HepG2 (cell line): ENCODE measurements around the gene UGT8. TPM values are rescaled to one million over a fixed set of nuclear protein-coding genes. Genes with fewer than 3 reads are reported as not detected.
A peak's percentile ranks its signal among the peaks of the same experiment; 100 is the strongest.

Source experiments
- ATAC-seq: fragments of 200-7000 bp; cut with Tn5 transposase; 3 replicates; pipeline ENCODE4 v1.9.1; 2020; ENCODE audit warnings: mild to moderate bottlenecking, moderate library complexity
- BruUV-seq: library from RNA; stranded (reverse); fragments of 400-500 nt; replicated peaks from 2 replicates; lab custom pipeline; 2021; lab: Mats Ljungman, UMichigan
- CTCF ChIA-PET: fragments of 300-600 bp; formaldehyde crosslinking; extraction: SDS; loops from one replicate; lab custom pipeline; 2021; ENCODE audit warnings: low total read pairs, inconsistent platforms, low intra/inter-chr PET ratio; lab: Yijun Ruan, JAX
- POLR2A ChIA-PET: fragments of 350-600 bp; sonication (Branson Sonifier 250); formaldehyde crosslinking; loops from one replicate; lab custom pipeline; 2020; ENCODE audit warnings: antibody characterized with exemption, inconsistent platforms; lab: Yijun Ruan, JAX
- DNase-seq: peaks from one replicate; pipeline ENCODE4 v3.0.0-alpha.2; 2015; ENCODE audit warnings: low spot score
- FAIRE-seq: peaks from 3 replicates; lab custom pipeline; 2011; peaks lifted over from hg19 to GRCh38; lab: Jason Lieb, UNC
- H2AFZ ChIP-seq: one replicate; pipeline ENCODE4 v1.6.1; 2011; ENCODE audit warnings: low read length, inconsistent platforms
- H3K27ac ChIP-seq: fragments of 300-600 bp; 3 replicates; pipeline ENCODE4 v1.8.0; 2011; ENCODE audit warnings: mixed run types, mild to moderate bottlenecking, mixed read lengths, low read length, inconsistent platforms; ENCODE audit not compliant: insufficient read depth; ENCODE audit errors: extremely low read length
- H3K27me3 ChIP-seq, 2 experiments: fragments of 200-600 bp in 1 of 2; 2 replicates in 1 of 2; 3 replicates in 1 of 2; pipeline versions ENCODE4 v1.6.0 to v1.8.0; 2011; ENCODE audit warnings: low read length in 2 of 2, mild to moderate bottlenecking in 2 of 2, moderate library complexity in 2 of 2, inconsistent platforms in 1 of 2; ENCODE audit not compliant: insufficient read depth in 2 of 2, control insufficient read depth in 1 of 2
- H3K36me3 ChIP-seq, 2 experiments: fragments of 200-600 bp in 1 of 2; replicated peaks in 1 of 2; 2 replicates in 1 of 2; 3 replicates in 1 of 2; pipeline versions ENCODE4 v1.5.1 to v1.8.0; 2011; ENCODE audit warnings: low read length in 2 of 2, inconsistent platforms in 1 of 2; ENCODE audit not compliant: insufficient read depth in 2 of 2, control insufficient read depth in 1 of 2
- H3K4me1 ChIP-seq: 2 replicates; pipeline ENCODE4 v1.5.1; 2012; ENCODE audit warnings: low read length, inconsistent platforms; ENCODE audit not compliant: insufficient read depth
- H3K4me2 ChIP-seq: 2 replicates; pipeline ENCODE4 v1.6.0; 2011; ENCODE audit warnings: low read depth, low read length, inconsistent platforms
- H3K4me3 ChIP-seq, 3 experiments: fragments of 200-600 bp in 1 of 3; sonication (generic), shearing (Covaris generic) in 1 of 3; replicated peaks in 1 of 3; 2 replicates each; pipeline ENCODE4 v1.5.1; 2011 to 2016; ENCODE audit warnings: low read length in 3 of 3, inconsistent platforms in 2 of 3, low read depth in 2 of 3, mild to moderate bottlenecking in 2 of 3, control low read depth in 1 of 3, mixed read lengths in 1 of 3; ENCODE audit not compliant: insufficient read depth in 1 of 3
- H3K79me2 ChIP-seq: one replicate; pipeline ENCODE4 v1.6.1; 2011; ENCODE audit warnings: low read length, inconsistent platforms; ENCODE audit not compliant: insufficient read depth
- H3K9ac ChIP-seq: 2 replicates; pipeline ENCODE4 v1.6.0; 2011; ENCODE audit warnings: mild to moderate bottlenecking, low read depth, low read length, inconsistent platforms; ENCODE audit not compliant: insufficient read depth
- H3K9me3 ChIP-seq: 2 replicates; pipeline ENCODE4 v1.5.1; 2012; ENCODE audit warnings: mild to moderate bottlenecking, low read length
- H4K20me1 ChIP-seq: 2 replicates; pipeline ENCODE4 v1.6.0; 2011; ENCODE audit warnings: inconsistent platforms, mild to moderate bottlenecking, low read length, moderate library complexity; ENCODE audit not compliant: insufficient read depth
- AKAP8 ChIP-seq: sonication (generic); formaldehyde crosslinking; IDR thresholded peaks from 2 replicates; pipeline ENCODE4 v1.5.1; 2020; ENCODE audit warnings: mild to moderate bottlenecking, missing genetic modification reagents
- ATRX ChIP-seq: sonication (generic); formaldehyde crosslinking; IDR thresholded peaks from 2 replicates; pipeline ENCODE4 v1.4.0; 2020; ENCODE audit warnings: missing genetic modification reagents, borderline replicate concordance
- DRAP1 ChIP-seq: IDR thresholded peaks from 2 replicates; pipeline ENCODE4 v1.6.1; 2016; ENCODE audit warnings: missing genetic modification reagents, missing compliant biosample characterization
- HIC2 ChIP-seq: sonication (generic); formaldehyde crosslinking; IDR thresholded peaks from 2 replicates; pipeline ENCODE4 v1.9.0; 2022; ENCODE audit warnings: low read depth, missing genetic modification reagents
- KMT2B ChIP-seq: IDR thresholded peaks from 2 replicates; pipeline ENCODE4 v1.6.1; 2016; ENCODE audit warnings: missing genetic modification reagents, missing compliant biosample characterization
- MEIS2 ChIP-seq: sonication (generic); formaldehyde crosslinking; IDR thresholded peaks from 2 replicates; pipeline ENCODE4 v1.9.0; 2021; ENCODE audit warnings: mild to moderate bottlenecking, missing genetic modification reagents
- MTERF4 ChIP-seq: sonication (generic); formaldehyde crosslinking; IDR thresholded peaks from 2 replicates; pipeline ENCODE4 v1.8.0; 2023; ENCODE audit warnings: mild to moderate bottlenecking, missing genetic modification reagents
- POLR2AphosphoS2 ChIP-seq: IDR thresholded peaks from 2 replicates; pipeline ENCODE4 v1.6.1; 2011; ENCODE audit warnings: low read depth, low read length, improper control_type of control experiment
- PRDM15 ChIP-seq: sonication (generic); formaldehyde crosslinking; IDR thresholded peaks from 2 replicates; pipeline ENCODE4 v1.4.0; 2020; ENCODE audit warnings: missing genetic modification reagents
- RAD21 ChIP-seq: fragments of 450-650 bp; formaldehyde crosslinking; IDR thresholded peaks from 2 replicates; pipeline ENCODE4 v1.5.0; 2020; ENCODE audit warnings: mild to moderate bottlenecking
- SCMH1 ChIP-seq: sonication (generic); formaldehyde crosslinking; IDR thresholded peaks from 2 replicates; pipeline ENCODE4 v1.9.0; 2021; ENCODE audit warnings: missing genetic modification reagents, mild to moderate bottlenecking, borderline replicate concordance
- SMC3 ChIP-seq: IDR thresholded peaks from 2 replicates; pipeline ENCODE4 v1.6.1; 2011; ENCODE audit warnings: low read length, improper control_type of control experiment
- SNRNP70 ChIP-seq: fragments of 200-400 bp; formaldehyde crosslinking; IDR thresholded peaks from 2 replicates; pipeline ENCODE4 v1.6.1; 2017; ENCODE audit warnings: mild to moderate bottlenecking, low read depth, low read length, moderate library complexity
- STAG1 ChIP-seq: sonication (generic); formaldehyde crosslinking; IDR thresholded peaks from 2 replicates; pipeline ENCODE4 v1.4.0; 2020; ENCODE audit warnings: missing genetic modification reagents
- TEAD3 ChIP-seq: optimal IDR thresholded peaks from 2 replicates; pipeline ENCODE3; 2016; ENCODE audit warnings: borderline replicate concordance
- THAP8 ChIP-seq: sonication (generic); formaldehyde crosslinking; IDR thresholded peaks from 2 replicates; pipeline ENCODE4 v1.5.1; 2020; ENCODE audit warnings: missing genetic modification reagents, mild to moderate bottlenecking, borderline replicate concordance
- ZNF740 ChIP-seq: sonication (generic); formaldehyde crosslinking; IDR thresholded peaks from 2 replicates; pipeline ENCODE4 v1.4.0; 2020; ENCODE audit warnings: missing genetic modification reagents
- WGBS: methylation state at CpG from one replicate; pipeline ENCODE4 v1.1.6; 2017; ENCODE audit warnings: low lambda C conversion rate; 5-methylcytosine and 5-hydroxymethylcytosine counted together
- in situ Hi-C: cut with HindIII; loops from 2 replicates; pipeline ENCODE4 v1.10.0; 2017; ENCODE audit warnings: low pct_unique_long_range_greater_than_20kb; ENCODE audit not compliant: extremely low pct_ligation_motif_present
- intact Hi-C: fragments of 100-400 bp; cut with micrococcal nuclease; formaldehyde crosslinking; loops from one replicate; pipeline ENCODE4 v1.10.0; 2022; ENCODE audit not compliant: unreplicated experiment
- polyA plus RNA-seq, 8 experiments: library from polyadenylated mRNA; depleted of rRNA in 3 of 8; stranded (reverse) in 7 of 8; unstranded in 1 of 8; fragments of >200 nt; fragmentation: Illumina TruSeq in 4 of 8; extraction: Trizol in 4 of 8; gene quantifications; 2 replicates each; pipeline versions ENCODE4 v1.2.1 to v1.2.3, GENCODE V29; 2011 to 2016; ENCODE audit warnings: low read depth in 4 of 8, missing spikeins in 1 of 8, mixed read lengths in 1 of 8; ENCODE audit not compliant: insufficient read depth in 1 of 8
- total RNA-seq, 5 experiments: library from RNA; depleted of rRNA; stranded (reverse); fragments of >200 nt; fragmentation: Illumina TruSeq; extraction: Trizol; gene quantifications; 2 replicates each; pipeline ENCODE4 v1.2.3, GENCODE V29; 2016; ENCODE audit warnings: low read depth in 1 of 5

Gene UGT8
- total and polyA plus RNA-seq, 2 of the 13 experiments (the other 11 are each of a cell fraction or from before 2014, with no cell fraction given) = not detected

DNA sequence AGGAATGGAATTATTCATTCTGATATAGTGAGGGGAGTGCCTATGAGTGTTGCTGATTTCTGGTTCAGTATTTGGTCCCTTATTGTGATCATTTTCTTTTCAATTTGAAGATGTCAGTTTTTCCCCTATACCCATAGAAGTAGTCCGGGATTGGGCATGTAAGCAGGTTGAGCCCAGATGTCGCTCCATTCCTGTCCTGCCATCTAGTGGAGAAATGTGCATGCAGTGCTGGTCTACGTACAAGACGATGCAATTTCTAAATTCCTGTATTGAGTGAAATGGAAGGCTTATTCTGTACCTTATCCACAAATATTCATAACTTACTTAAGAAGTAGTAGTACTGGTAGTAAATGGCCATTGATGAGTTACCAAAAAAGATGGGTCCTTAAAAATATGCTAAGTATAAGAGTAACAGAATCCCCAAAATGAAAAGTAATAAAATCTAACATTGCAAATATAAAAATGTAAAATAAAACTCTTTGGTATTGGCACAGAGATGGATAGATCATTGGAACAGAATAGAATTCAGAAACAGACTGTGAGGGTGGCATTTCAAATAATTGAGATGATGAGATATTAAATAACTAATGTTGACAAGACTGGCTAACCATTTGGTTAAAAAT lies 60.9 kb downstream of the UGT8 start:
- no peaks in the 10 kb centered on the region for H3K79me2 ChIP-seq
- H3K4me3 ChIP-seq = no peak overlapping the region
- ChIA-PET CTCF (interaction anchor here (2.6 kb wide), 1 partner anchor 272 kb away, joined by 31 read pairs; no protein-coding TSS in a partner anchor), POLR2A (no interaction called here)
- H3K4me2 ChIP-seq = no peak overlapping the region
- H3K27ac ChIP-seq = no peak overlapping the region
- no peaks in the 10 kb centered on the region for H3K9me3 ChIP-seq
- H3K27me3 ChIP-seq = no peaks in the 10 kb centered on the region
- no TSS peak for BruUV-seq
- in situ Hi-C loops (loop anchor here (10.0 kb wide), 1 partner anchor 265 kb away; no protein-coding TSS in a partner anchor), intact Hi-C loops (loop anchor here (1.0 kb wide), 2 partner anchors 242 to 273 kb away; no protein-coding TSS in a partner anchor)
- H3K9ac ChIP-seq = no peak overlapping the region
- no peaks in the 10 kb centered on the region for H3K36me3 ChIP-seq
- no peaks in the 10 kb centered on the region for H4K20me1 ChIP-seq
- H2AFZ ChIP-seq = no peak overlapping the region
- no peaks in the 10 kb centered on the region for H3K4me1 ChIP-seq
- FAIRE-seq (peak; percentile 57), DNase-seq (peak; percentile 42), ATAC-seq (peak; percentile 99)
- WGBS = 1% methylated on average over 4 of the region's 4 CpGs
- peak; percentile 77 for TF ChIP-seq STAG1 (CRISPR knock-in tag)
- no peak for TF ChIP-seq SNRNP70
- no peak for TF ChIP-seq KMT2B (CRISPR knock-in tag)
- TF ChIP-seq SCMH1 (CRISPR knock-in tag) = no peak
- no peak for TF ChIP-seq HIC2 (CRISPR knock-in tag)
- TF ChIP-seq SMC3 = peak; percentile 81
- no peak for TF ChIP-seq AKAP8 (CRISPR knock-in tag)
- TF ChIP-seq TEAD3 = no peak
- TF ChIP-seq THAP8 (CRISPR knock-in tag) = no peak
- no peak for TF ChIP-seq MEIS2
- TF ChIP-seq ATRX = no peak
- 0 out of 2 replicates have a peak, but pooled peaks have one; percentile 24 for TF ChIP-seq RAD21 (CRISPR knock-in tag)
- no peak for TF ChIP-seq MTERF4 (CRISPR knock-in tag)
- no peak for TF ChIP-seq POLR2AphosphoS2
- TF ChIP-seq ZNF740 (CRISPR knock-in tag) = no peak
- TF ChIP-seq DRAP1 = no peak
- TF ChIP-seq PRDM15 = peak; percentile 52; the same call in 1 of the 2 replicates
